Measurements from ENCODE around the gene SLC27A1. TPM values are rescaled to one million over a fixed set of nuclear protein-coding genes. Genes with fewer than 3 reads are reported as not detected.
"Not testable (repeated sequence)": the region's sequence is repeated elsewhere in the genome, so short reads cannot be mapped to it uniquely, and the experiment has no call there.

Gene SLC27A1
- total RNA-seq, 2 donors from 2014 or later: 29.1 to 36.4 TPM

- Histone ChIP-seq H3K36me3 (no peaks in the 10 kb centered on the region), H3K27me3 (replicated peaks; ENCODE audit: insufficient read depth) (no peaks in the 10 kb centered on the region), H3K4me1 (ENCODE audit: control insufficient read depth in 1 of 2, low read depth in 2 of 2) (peaks cover 29 to 38% of the 10 kb centered on the region in 2 donors), H3K9me3 (no peaks in the 10 kb centered on the region), H3K4me3 (no peak overlapping the region), H3K27ac (no peak overlapping the region)
- DNase-seq (ENCODE audit: low spot score): no peak
- TF ChIP-seq CTCF (IDR thresholded peaks at IDR 0.05): no peak
- ATAC-seq (ENCODE audit: insufficient number of reproducible peaks, low FRiP score, low read depth): no peak
Measured at GRCh38 chr19:17473041-17473440, 2.7 kb downstream of the SLC27A1 start.

- Histone ChIP-seq H3K4me1 (ENCODE audit: control insufficient read depth in 1 of 2, low read depth in 2 of 2) (peaks cover 23 to 26% of the 10 kb centered on the region in 2 donors), H3K4me3 (peak overlapping the region; percentile 55), H3K27ac (peak overlapping the region; percentile 38 to 79)
- not testable (repeated sequence) for H3K9me3 ChIP-seq; ATAC-seq (ENCODE audit: insufficient number of reproducible peaks, low FRiP score, low read depth); H3K36me3 ChIP-seq; DNase-seq (ENCODE audit: low spot score); H3K27me3 ChIP-seq (replicated peaks; ENCODE audit: insufficient read depth)
Measured at GRCh38 chr19:17475011-17475540, 4.8 kb downstream of the SLC27A1 start.

GRCh38 chr19:17475541-17476115 is 5.3 kb downstream of the SLC27A1 start:
- Histone ChIP-seq H3K4me3 (peak overlapping the region; percentile 55), H3K27me3 (replicated peaks; ENCODE audit: insufficient read depth) (no peaks in the 10 kb centered on the region), H3K9me3 (no peaks in the 10 kb centered on the region), H3K36me3 (no peaks in the 10 kb centered on the region), H3K4me1 (ENCODE audit: control insufficient read depth in 1 of 2, low read depth in 2 of 2) (peaks cover 23 to 26% of the 10 kb centered on the region in 2 donors), H3K27ac (peak overlapping the region; percentile 38 to 79)
- peak; percentile 62 for ATAC-seq (ENCODE audit: insufficient number of reproducible peaks, low FRiP score, low read depth)
- no peak for TF ChIP-seq CTCF (IDR thresholded peaks at IDR 0.05)
- no peak for DNase-seq (ENCODE audit: low spot score)

- Histone ChIP-seq H3K27me3 (replicated peaks; ENCODE audit: insufficient read depth) (no peaks in the 10 kb centered on the region), H3K4me3 (no peak overlapping the region), H3K36me3 (no peaks in the 10 kb centered on the region), H3K27ac (no peak overlapping the region), H3K4me1 (ENCODE audit: control insufficient read depth in 1 of 2, low read depth in 2 of 2) (peaks cover 13 to 14% of the 10 kb centered on the region in 2 donors), H3K9me3 (no peaks in the 10 kb centered on the region)
- no peak for TF ChIP-seq CTCF (IDR thresholded peaks at IDR 0.05)
- ATAC-seq (ENCODE audit: insufficient number of reproducible peaks, low FRiP score, low read depth) (no peak), DNase-seq (ENCODE audit: low spot score) (no peak)
Measured at GRCh38 chr19:17479325-17479791, 9.0 kb downstream of the SLC27A1 start.

GRCh38 chr19:17481986-17482385 is 11.7 kb downstream of the SLC27A1 start:
- Histone ChIP-seq H3K27me3 (replicated peaks; ENCODE audit: insufficient read depth) (no peaks in the 10 kb centered on the region), H3K36me3 (no peaks in the 10 kb centered on the region), H3K4me3 (no peak overlapping the region), H3K9me3 (no peaks in the 10 kb centered on the region), H3K27ac (no peak overlapping the region), H3K4me1 (ENCODE audit: control insufficient read depth in 1 of 2, low read depth in 2 of 2) (no peaks in the 10 kb centered on the region)
- DNase-seq (ENCODE audit: low spot score): no peak
- ATAC-seq (ENCODE audit: insufficient number of reproducible peaks, low FRiP score, low read depth): no peak
- no peak for TF ChIP-seq CTCF (IDR thresholded peaks at IDR 0.05)
